A673 (cell line): ENCODE results near the gene MGME1. TPM values are rescaled to one million over a fixed set of nuclear protein-coding genes. Genes with fewer than 3 reads are reported as not detected.

Experiments
- BruUV-seq: library from RNA; stranded (reverse); fragments of 400-500 nt; replicated peaks from 2 replicates; lab custom pipeline; 2021; lab: Mats Ljungman, UMichigan
- CTCF ChIA-PET: fragments of 300-600 bp; sonication (Branson Sonifier 250); formaldehyde crosslinking; loops from one replicate; lab custom pipeline; 2022; ENCODE audit warnings: antibody characterized with exemption; lab: Charles Lee
- POLR2A ChIA-PET: fragments of 300-600 bp; sonication (Branson Sonifier 250); formaldehyde crosslinking; loops from one replicate; lab custom pipeline; 2022; ENCODE audit warnings: antibody characterized with exemption; ENCODE audit not compliant: low non-redundant PET; lab: Charles Lee
- DNase-seq: peaks from one replicate; pipeline ENCODE4 v3.0.0-alpha.2; 2015; ENCODE audit warnings: low spot score
- H3K27ac ChIP-seq: fragments of 200-600 bp; sonication (generic); 2 replicates; pipeline ENCODE4 v1.5.1; 2016; ENCODE audit warnings: mixed run types, low read depth, mild to moderate bottlenecking, mixed read lengths, antibody characterized with exemption, low read length; ENCODE audit not compliant: poor library complexity, severe bottlenecking
- H3K27me3 ChIP-seq: fragments of 200-600 bp; sonication (generic); replicated peaks from 2 replicates; pipeline ENCODE4 v1.6.1; 2017; ENCODE audit warnings: mixed run types, low read depth, mild to moderate bottlenecking, mixed read lengths, antibody characterized with exemption, low read length; ENCODE audit not compliant: insufficient read depth, poor library complexity
- H3K36me3 ChIP-seq: fragments of 200-600 bp; sonication (generic); 2 replicates; pipeline ENCODE4 v1.6.1; 2016; ENCODE audit warnings: mixed run types, mild to moderate bottlenecking, mixed read lengths, antibody characterized with exemption, low read length; ENCODE audit not compliant: insufficient read depth, poor library complexity, severe bottlenecking
- H3K4me1 ChIP-seq: fragments of 200-600 bp; sonication (generic); 2 replicates; pipeline ENCODE4 v1.6.1; 2017; ENCODE audit warnings: mixed run types, mild to moderate bottlenecking, mixed read lengths, antibody characterized with exemption, low read length; ENCODE audit not compliant: insufficient read depth, poor library complexity, severe bottlenecking
- H3K4me3 ChIP-seq: fragments of 200-600 bp; sonication (generic); 2 replicates; pipeline ENCODE4 v1.5.1; 2016; ENCODE audit warnings: low read depth, mixed run types, mild to moderate bottlenecking, mixed read lengths, low read length; ENCODE audit not compliant: poor library complexity, severe bottlenecking
- H3K9me3 ChIP-seq: fragments of 200-600 bp; sonication (generic); 2 replicates; pipeline ENCODE4 v1.6.1; 2016; ENCODE audit warnings: mixed run types, low read depth, mild to moderate bottlenecking, mixed read lengths, antibody characterized with exemption, low read length; ENCODE audit not compliant: poor library complexity, severe bottlenecking
- EZH2 ChIP-seq: fragments of 200-600 bp; sonication (generic); IDR thresholded peaks from 2 replicates; pipeline ENCODE4 v1.6.1; 2017; ENCODE audit warnings: borderline replicate concordance, low read depth, mild to moderate bottlenecking, mixed read lengths, antibody characterized with exemption, low read length; ENCODE audit not compliant: poor library complexity, severe bottlenecking
- intact Hi-C: fragments of 100-400 bp; cut with micrococcal nuclease; formaldehyde crosslinking; loops from one replicate; pipeline ENCODE4 v1.10.0; 2022; ENCODE audit not compliant: unreplicated experiment
- total RNA-seq: library from RNA; stranded (reverse); gene quantifications from 2 replicates; pipeline ENCODE4 v1.2.3, GENCODE V29; 2021
- TF ChIP-seq, protein P1 (sequence below): fragments of 300-800, 200-600 bp; sonication (generic); conservative IDR thresholded peaks from 2 replicates; pipeline ENCODE4 v1.5.1; 2017; ENCODE audit warnings: low read depth, mild to moderate bottlenecking, antibody characterized with exemption, low read length, moderate library complexity, mixed read lengths

Gene MGME1
- total RNA-seq, 1 experiment from 2014 or later, result 41.4 TPM

DNA sequence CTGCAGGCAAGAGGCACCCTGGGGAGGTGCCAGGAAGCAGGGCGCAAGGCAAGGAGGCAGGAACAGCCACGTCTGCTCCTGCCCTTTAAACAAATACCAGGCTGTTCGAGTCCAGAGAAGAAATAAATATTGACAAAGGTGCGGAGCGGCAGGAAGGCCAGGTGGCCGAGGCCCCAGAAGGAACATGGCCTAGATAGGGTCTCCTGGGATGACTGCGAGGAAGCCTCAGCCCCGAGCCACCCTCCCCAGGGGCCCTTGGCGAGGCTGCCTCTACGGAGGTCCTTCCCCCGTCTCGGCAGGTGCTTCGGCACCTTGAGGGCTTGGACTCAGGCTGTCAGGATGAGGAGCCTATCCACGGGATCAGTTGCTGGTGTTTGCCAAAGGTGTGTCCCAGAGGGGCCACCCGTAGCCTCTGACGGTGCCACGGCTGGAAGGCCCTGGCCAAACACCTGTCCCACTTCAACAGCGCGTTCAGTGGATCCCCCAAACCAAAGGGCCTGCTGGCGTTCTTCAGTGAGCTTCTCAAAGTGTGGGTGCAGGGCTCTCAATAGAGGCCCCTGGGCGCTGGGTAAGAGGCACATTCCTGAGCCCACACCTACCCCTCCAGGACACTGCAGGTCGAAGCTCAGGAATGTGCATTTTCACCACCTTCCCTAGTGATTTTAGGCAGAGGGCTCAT lies 40.0 kb upstream of the MGME1 start:
- TF ChIP-seq, protein P1, sequence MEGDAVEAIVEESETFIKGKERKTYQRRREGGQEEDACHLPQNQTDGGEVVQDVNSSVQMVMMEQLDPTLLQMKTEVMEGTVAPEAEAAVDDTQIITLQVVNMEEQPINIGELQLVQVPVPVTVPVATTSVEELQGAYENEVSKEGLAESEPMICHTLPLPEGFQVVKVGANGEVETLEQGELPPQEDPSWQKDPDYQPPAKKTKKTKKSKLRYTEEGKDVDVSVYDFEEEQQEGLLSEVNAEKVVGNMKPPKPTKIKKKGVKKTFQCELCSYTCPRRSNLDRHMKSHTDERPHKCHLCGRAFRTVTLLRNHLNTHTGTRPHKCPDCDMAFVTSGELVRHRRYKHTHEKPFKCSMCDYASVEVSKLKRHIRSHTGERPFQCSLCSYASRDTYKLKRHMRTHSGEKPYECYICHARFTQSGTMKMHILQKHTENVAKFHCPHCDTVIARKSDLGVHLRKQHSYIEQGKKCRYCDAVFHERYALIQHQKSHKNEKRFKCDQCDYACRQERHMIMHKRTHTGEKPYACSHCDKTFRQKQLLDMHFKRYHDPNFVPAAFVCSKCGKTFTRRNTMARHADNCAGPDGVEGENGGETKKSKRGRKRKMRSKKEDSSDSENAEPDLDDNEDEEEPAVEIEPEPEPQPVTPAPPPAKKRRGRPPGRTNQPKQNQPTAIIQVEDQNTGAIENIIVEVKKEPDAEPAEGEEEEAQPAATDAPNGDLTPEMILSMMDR, result no peak
- no peak for TF ChIP-seq EZH2
- Histone ChIP-seq H3K4me3 (no peak overlapping the region), H3K9me3 (no peaks in the 10 kb centered on the region), H3K4me1 (no peaks in the 10 kb centered on the region), H3K27me3 (no peaks in the 10 kb centered on the region), H3K27ac (no peak overlapping the region), H3K36me3 (no peaks in the 10 kb centered on the region)
- no peak for DNase-seq
- intact Hi-C loops, result no loop called here
- ChIA-PET POLR2A (no interaction called here), CTCF (no interaction called here)
- BruUV-seq, result no TSS peak

- no peaks in the 10 kb centered on the region for H3K36me3 ChIP-seq
- TF ChIP-seq, protein P1, result no peak
- no peak for TF ChIP-seq EZH2
- DNase-seq, result no peak
- CTCF ChIA-PET, result no interaction called here
- intact Hi-C loops, result no loop called here
- H3K27ac ChIP-seq, result no peak overlapping the region
- no peaks in the 10 kb centered on the region for H3K27me3 ChIP-seq
- H3K9me3 ChIP-seq, result no peaks in the 10 kb centered on the region
- BruUV-seq, result no TSS peak
- no peaks in the 10 kb centered on the region for H3K4me1 ChIP-seq
- no peak overlapping the region for H3K4me3 ChIP-seq
- POLR2A ChIA-PET, result interaction anchor here (0.6 kb wide), 1 partner anchor 40 kb away, joined by 3 read pairs; no protein-coding TSS in a partner anchor
Observed at GRCh38 chr20:17931513-17931912, 37.3 kb upstream of the MGME1 start.

DNA sequence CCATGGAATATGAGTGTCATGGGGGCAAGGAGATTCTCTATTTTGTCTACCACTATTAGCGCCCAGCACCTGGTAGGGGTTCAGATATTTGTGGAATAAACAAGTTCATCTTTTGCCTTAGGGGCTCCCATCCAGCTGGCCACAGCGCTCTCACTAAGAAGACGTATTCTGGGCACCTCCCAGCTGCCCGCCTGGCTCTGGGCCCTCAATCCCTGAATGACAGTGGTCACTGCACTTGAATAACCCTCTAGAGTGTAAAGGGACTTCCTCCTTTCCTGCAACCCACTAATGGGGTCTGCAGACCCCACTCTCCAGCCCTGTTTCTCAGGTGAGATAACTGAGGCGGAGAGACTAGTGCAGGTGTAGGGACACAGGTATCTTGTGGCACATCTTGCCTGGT lies 36.4 kb upstream of the MGME1 start:
- H3K27me3 ChIP-seq, result no peaks in the 10 kb centered on the region
- H3K36me3 ChIP-seq, result no peaks in the 10 kb centered on the region
- no peak for DNase-seq
- POLR2A ChIA-PET, result no interaction called here
- no TSS peak for BruUV-seq
- intact Hi-C loops, result no loop called here
- TF ChIP-seq EZH2, result no peak
- TF ChIP-seq, protein P1, result no peak
- no peak overlapping the region for H3K4me3 ChIP-seq
- H3K4me1 ChIP-seq, result no peaks in the 10 kb centered on the region
- CTCF ChIA-PET, result no interaction called here
- no peaks in the 10 kb centered on the region for H3K9me3 ChIP-seq
- H3K27ac ChIP-seq, result no peak overlapping the region
